Measurements from ENCODE around the gene ASXL2. TPM values are rescaled to one million over a fixed set of nuclear protein-coding genes. Genes with fewer than 3 reads are reported as not detected.
"Not testable (repeated sequence)": the region's sequence is repeated elsewhere in the genome, so short reads cannot be mapped to it uniquely, and the experiment has no call there.

Gene ASXL2
- polyA plus RNA-seq, 3 donors, result 3.6 to 13.4 (median 7.1) TPM

DNA sequence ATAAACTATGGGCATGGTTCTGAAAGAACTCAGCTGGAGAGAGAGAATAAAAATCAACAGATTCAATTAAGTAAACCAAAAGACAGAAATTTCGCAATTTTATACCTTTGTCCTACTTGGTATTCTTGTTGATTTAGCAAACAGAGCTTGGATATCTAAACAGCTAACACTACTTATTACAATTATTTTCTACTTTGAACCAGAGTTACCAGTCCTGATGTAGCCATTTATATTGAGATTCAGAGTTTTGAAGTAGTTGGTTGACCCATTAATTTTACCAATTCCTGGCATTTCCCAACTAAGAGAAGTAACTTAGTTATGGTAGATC lies 48.9 kb downstream of the ASXL2 start:
- Mint-ChIP-seq H3K36me3 (peaks cover 31 to 42% of the 10 kb centered on the region in 2 donors), H3K4me3 (no peak overlapping the region), H3K27me3 (ENCODE audit: low read depth in 3 of 3) (no peaks in the 10 kb centered on the region), H3K4me1 (peaks cover 10% of the 10 kb centered on the region), H3K27ac (peak overlapping the region in 2 of 7 donors; percentile 37 to 68), H3K9me3 (peaks cover 5 to 20% (median 15%) of the 10 kb centered on the region in 7 donors)
- no peak for DNase-seq
- Histone ChIP-seq H3K9me3 (replicated peaks in 1 of 2; ENCODE audit: control insufficient read depth in 1 of 2, insufficient read depth in 1 of 2, low read length in 2 of 2) (peaks cover 8 to 12% of the 10 kb centered on the region in 2 donors), H3K27me3 (ENCODE audit: control insufficient read depth in 2 of 2, insufficient read depth in 2 of 2, low read length in 2 of 2) (no peaks in the 10 kb centered on the region), H3K9ac (ENCODE audit: insufficient read depth, low read length, poor library complexity, severe bottlenecking) (no peak overlapping the region), H3K4me1 (ENCODE audit: control insufficient read depth in 1 of 2, insufficient read depth in 2 of 2, low read length in 2 of 2) (no peaks in the 10 kb centered on the region), H3K36me3 (replicated peaks in 1 of 2; ENCODE audit: control insufficient read depth in 1 of 2, insufficient read depth in 2 of 2, low read length in 2 of 2) (peaks cover 13 to 26% of the 10 kb centered on the region in 2 donors), H3K4me2 (replicated peaks; ENCODE audit: extremely low read depth, low read length, poor library complexity, severe bottlenecking) (no peak overlapping the region), H4K20me1 (ENCODE audit: insufficient read depth, low read length) (peaks cover 89% of the 10 kb centered on the region), H3K27ac (ENCODE audit: low read depth in 1 of 2, low read length in 2 of 2) (no peak overlapping the region), H3K4me3 (replicated peaks in 1 of 3; ENCODE audit: low read depth in 2 of 3, low read length in 3 of 3) (no peak overlapping the region), H2AFZ (ENCODE audit: insufficient read depth, low read depth, low read length, poor library complexity, severe bottlenecking) (no peak overlapping the region), H3K79me2 (ENCODE audit: insufficient read depth, low read length) (peaks cover 37% of the 10 kb centered on the region)
- no CpG with 5 or more reads among the region's 1 CpG for WGBS (ENCODE audit: insufficient coverage)
- intact Hi-C loops (cut with micrococcal nuclease), result no loop called here
- TF ChIP-seq, protein P1, sequence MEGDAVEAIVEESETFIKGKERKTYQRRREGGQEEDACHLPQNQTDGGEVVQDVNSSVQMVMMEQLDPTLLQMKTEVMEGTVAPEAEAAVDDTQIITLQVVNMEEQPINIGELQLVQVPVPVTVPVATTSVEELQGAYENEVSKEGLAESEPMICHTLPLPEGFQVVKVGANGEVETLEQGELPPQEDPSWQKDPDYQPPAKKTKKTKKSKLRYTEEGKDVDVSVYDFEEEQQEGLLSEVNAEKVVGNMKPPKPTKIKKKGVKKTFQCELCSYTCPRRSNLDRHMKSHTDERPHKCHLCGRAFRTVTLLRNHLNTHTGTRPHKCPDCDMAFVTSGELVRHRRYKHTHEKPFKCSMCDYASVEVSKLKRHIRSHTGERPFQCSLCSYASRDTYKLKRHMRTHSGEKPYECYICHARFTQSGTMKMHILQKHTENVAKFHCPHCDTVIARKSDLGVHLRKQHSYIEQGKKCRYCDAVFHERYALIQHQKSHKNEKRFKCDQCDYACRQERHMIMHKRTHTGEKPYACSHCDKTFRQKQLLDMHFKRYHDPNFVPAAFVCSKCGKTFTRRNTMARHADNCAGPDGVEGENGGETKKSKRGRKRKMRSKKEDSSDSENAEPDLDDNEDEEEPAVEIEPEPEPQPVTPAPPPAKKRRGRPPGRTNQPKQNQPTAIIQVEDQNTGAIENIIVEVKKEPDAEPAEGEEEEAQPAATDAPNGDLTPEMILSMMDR (IDR thresholded peaks at IDR 0.05), result no peak

DNA sequence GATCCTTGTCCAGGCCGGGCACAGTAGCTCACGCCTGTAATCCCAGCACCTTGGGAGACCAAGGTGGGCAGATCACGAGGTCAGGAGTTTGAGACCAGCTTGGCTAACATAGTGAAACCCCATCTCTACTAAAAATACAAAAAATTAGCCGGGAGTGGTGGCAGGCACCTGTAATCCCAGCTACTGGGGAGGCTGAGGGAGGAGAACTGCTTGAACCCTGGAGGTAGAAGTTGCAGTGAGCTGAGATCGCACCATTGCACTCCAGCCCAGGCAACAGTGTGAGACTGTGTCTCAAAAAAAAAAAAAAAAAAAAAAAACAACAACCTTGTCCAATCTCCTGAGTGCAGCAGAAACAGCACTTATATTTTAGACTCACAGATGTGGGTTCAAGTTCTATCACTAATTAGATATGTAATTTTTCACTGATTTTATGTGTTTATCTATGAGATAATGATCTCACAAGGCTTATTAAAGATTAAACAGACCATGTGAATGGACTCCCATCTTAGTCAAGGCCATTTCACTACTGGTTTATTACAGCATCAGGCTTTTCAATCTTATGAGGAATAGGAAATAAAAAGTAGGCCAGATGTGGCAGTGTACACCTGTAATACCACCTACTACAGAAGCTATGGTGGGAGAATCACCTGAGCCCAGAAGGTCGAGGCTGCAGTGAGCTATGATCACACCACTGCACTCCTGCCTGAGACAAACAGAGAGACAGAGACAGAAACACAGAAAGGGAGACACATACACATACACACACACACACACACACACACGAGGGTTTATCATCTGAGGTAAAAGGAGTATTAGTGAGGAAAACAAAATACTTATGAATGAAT lies 49.5 kb downstream of the ASXL2 start:
- H3K27ac ChIP-seq (ENCODE audit: low read depth in 1 of 2, low read length in 2 of 2); H3K4me3 Mint-ChIP-seq; H3K4me1 ChIP-seq (ENCODE audit: control insufficient read depth in 1 of 2, insufficient read depth in 2 of 2, low read length in 2 of 2); intact Hi-C loops (cut with micrococcal nuclease); H3K9me3 ChIP-seq (replicated peaks in 1 of 2; ENCODE audit: control insufficient read depth in 1 of 2, insufficient read depth in 1 of 2, low read length in 2 of 2); DNase-seq; H3K4me2 ChIP-seq (replicated peaks; ENCODE audit: extremely low read depth, low read length, poor library complexity, severe bottlenecking); H3K27me3 ChIP-seq (ENCODE audit: control insufficient read depth in 2 of 2, insufficient read depth in 2 of 2, low read length in 2 of 2); H2AFZ ChIP-seq (ENCODE audit: insufficient read depth, low read depth, low read length, poor library complexity, severe bottlenecking); H3K27me3 Mint-ChIP-seq (ENCODE audit: low read depth in 3 of 3); H3K9ac ChIP-seq (ENCODE audit: insufficient read depth, low read length, poor library complexity, severe bottlenecking); H3K4me3 ChIP-seq (replicated peaks in 1 of 3; ENCODE audit: low read depth in 2 of 3, low read length in 3 of 3): not testable (repeated sequence)
- H4K20me1 ChIP-seq (ENCODE audit: insufficient read depth, low read length), result peaks cover 90% of the 10 kb centered on the region
- peaks cover 8 to 21% of the 10 kb centered on the region in 2 donors for H3K36me3 ChIP-seq (replicated peaks in 1 of 2; ENCODE audit: control insufficient read depth in 1 of 2, insufficient read depth in 2 of 2, low read length in 2 of 2)
- H3K4me1 Mint-ChIP-seq, result peaks cover 10% of the 10 kb centered on the region
- peaks cover 29 to 38% of the 10 kb centered on the region in 2 donors for H3K36me3 Mint-ChIP-seq
- H3K9me3 Mint-ChIP-seq, result peaks cover 3 to 16% (median 13%) of the 10 kb centered on the region in 7 donors
- WGBS (ENCODE audit: insufficient coverage), result no CpG with 5 or more reads among the region's 7 CpGs
- H3K27ac Mint-ChIP-seq, result peak overlapping the region in 3 of 7 donors; percentile 37 to 82 (median 68)
- peaks cover 34% of the 10 kb centered on the region for H3K79me2 ChIP-seq (ENCODE audit: insufficient read depth, low read length)
